ENCODE results near the gene OGG1.

OGG1 gene

GRCh38 chr3:9786209-9786739, 36.5 kb downstream of the OGG1 start:
- DNase-seq (ENCODE audit: low read depth): no peak

DNA sequence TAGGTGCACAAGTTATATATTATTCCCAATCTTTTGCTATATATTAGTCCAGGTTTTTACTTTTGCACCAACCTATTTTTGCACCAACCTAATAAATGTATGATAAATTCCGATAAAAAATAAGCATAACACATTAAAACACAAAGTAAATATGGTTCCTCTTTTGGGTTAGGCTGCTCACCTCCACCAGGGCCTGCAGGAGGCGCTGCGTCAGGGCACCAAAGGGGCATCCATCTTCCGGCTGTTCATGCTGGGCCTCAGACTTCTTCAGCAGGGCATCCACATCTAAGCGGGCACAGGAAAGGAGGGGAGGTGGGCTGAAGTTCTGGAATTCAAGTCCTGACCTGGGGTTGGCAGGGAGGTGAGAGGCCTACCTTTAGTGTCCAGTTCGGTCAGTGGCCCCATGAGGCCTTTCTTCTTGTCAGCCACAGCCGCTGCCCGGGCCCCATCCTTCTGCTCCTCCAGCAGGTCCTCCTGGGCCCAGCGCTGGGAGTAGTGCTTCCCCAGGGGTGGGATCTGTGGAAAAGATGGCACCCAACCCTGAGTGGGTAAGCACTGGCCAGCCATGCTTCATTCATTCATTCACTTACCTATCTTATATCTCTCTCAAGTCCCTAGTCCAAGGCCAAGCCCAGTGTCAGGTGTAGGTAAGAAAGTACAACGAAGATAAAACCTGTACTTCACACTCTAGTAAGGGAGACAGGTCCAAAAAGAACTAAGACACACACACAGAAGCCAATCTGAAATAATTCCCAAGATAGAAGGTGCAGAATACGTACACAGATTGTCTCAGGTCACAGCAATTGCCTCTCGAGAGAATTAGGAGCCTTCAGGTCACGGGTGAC, 37.3 kb downstream of the OGG1 start:
- DNase-seq (ENCODE audit: low read depth): no peak

DNA sequence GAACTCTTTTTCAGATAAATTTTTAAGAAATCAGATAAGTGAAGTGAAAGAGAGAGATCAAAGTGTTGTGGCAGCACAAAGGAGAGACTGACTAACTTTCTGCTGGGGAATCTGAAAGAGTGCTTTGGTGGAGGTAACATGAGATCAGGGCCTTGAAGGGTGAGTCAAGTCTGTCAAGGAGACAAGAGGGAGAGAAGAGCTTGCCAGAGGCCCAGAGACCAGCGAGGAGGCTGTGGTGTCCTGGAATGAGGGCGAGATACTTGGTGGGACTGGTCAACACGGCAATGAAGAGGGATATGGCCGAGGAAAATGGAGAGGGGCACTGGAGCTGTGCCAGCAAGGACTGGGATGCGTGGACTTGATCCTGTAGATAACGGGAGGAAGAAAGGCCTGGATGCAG, 38.0 kb downstream of the OGG1 start:
- DNase-seq (ENCODE audit: low read depth): no peak

DNA sequence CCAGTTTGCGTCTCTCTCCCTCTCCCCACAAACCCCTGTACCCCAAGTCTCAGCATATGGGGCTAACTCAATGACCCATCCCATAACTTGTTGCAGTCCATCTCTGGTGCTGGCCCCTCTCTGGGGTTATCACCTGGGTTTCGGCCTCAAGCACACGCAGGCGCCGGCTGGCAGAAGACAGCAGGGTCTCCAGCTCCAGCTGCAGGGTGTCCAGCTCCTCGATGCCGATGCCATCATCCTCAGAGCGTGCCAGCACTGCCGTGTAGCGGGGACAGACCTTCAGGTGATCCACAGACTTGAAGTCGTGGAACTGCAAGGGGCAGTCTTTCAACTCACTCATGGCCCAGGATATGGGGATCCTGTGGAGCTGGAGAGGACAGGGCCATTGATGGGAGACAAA, 41.4 kb downstream of the OGG1 start:
- no peak for DNase-seq (ENCODE audit: low read depth)

GRCh38 chr3:9791790-9792404, 42.1 kb downstream of the OGG1 start:
- no peak for DNase-seq (ENCODE audit: low read depth)

DNA sequence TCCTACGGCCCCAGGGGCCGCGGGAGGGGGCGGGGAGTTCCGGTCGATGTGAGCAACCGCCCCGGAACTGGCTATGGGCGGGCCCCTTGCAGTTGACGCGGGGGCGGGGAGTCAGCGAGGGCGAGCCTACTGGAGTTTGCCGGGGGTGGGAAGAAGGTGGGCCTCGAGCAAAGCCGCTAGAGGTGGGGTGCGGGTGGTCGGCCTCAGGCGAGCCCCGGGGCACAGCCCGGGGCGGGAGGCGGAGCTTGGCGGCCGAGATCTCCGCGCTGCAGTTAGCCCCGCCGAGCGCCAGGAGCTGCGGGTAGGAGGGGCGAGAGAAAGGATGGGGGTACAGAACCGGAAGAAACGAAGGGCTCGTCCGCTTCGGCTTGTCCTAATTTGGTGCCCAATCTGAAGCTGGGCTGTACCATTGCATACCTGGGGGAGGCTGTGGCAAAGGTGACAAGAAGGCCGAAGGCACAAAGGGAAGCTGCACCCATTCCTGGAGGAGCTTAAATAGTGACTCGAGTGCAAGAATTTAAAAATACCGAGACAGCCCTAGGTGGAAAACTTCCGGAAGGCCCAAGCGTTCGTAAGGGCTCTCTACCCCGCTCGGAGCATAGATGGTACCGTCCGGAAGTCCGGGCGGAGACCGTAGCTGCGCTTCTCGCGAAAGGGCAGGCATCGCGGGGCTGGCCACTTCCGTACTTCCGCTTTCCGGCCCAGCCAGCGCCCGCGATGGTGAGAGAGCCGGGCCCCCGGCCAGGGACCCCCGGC, 42.8 kb downstream of the OGG1 start, which contains the start of the genes ARPC4 and TADA3:
TSS of gene ARPC4 (plus strand) at position 678 of the 756 bp plus-strand sequence. CDS start at position 718, 40 bp downstream.
TSS of gene TADA3 (minus strand) at position 69 of the 756 bp plus-strand sequence. CDS start 1,007 bp downstream, outside the sequence.
- peak; percentile 87 for DNase-seq (ENCODE audit: low read depth)

DNA sequence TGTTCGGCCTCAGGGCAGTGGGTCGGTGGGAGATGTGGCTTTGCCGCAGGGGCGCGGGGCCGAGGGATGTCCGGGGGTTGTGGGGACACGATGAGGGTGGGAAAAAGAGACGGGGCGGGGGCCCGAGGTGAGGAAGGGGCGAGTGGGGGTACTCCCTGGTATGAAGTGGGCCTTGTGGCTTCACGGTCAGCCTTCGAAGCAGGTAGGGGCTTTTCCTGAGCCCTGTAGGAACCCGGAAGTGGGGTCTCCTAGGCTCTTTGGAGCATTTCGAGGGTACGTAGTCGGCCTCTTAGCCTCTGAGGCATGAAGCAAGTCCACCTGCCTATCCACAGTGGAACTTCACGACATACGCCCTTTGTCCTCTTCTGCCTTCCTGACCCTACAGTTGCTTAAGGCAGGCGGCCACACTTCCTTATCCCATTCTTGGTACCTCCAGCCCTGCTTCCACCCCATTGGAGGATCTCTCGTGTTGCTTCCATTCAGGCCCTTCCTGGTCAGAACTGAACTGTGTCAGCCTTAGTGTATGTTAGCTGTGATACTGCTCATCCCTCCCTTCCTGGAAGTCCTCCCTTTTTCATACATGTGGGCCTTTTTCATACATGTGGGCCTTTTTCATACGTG, 43.5 kb downstream of the OGG1 start:
- DNase-seq (ENCODE audit: low read depth): no peak

DNA sequence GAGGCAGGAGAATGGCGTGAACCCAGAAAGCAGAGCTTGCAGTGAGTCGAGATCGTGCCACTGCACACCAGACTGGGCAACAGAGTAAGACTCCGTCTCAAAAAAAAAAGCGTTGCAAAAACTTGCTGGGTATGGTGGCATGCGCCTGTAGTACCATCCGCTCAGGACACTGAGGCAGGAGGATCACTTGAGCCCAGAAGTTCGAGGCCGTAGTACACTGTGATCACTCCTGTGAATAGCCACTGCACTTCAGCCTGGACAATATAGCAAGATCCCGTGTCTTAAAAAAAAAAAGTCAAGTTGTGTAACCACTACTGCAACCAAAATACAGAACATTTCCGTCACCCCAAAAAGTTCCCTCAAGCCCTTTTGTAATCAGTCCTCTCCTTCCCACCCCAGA, 44.6 kb downstream of the OGG1 start:
- no peak for DNase-seq (ENCODE audit: low read depth)

DNA sequence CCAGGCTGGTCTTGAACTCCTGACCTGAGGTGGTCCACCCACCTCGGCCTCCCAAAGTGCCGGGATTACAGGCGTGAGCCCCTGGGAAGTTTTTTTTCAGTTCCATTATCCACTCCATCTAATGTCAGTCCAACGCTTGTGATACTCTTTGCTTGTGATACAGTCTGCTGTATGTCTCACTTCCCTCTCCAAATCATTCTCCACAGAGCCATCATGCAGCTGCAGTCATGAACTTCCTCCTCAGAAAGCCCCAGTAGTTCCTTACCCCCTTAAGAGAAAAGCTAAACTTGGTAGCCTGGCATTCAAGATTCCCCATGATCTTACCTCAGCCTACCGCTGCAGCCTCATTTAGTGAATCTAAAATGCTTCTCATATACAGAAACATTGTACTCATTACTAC, 45.5 kb downstream of the OGG1 start:
- no peak for DNase-seq (ENCODE audit: low read depth)

DNA sequence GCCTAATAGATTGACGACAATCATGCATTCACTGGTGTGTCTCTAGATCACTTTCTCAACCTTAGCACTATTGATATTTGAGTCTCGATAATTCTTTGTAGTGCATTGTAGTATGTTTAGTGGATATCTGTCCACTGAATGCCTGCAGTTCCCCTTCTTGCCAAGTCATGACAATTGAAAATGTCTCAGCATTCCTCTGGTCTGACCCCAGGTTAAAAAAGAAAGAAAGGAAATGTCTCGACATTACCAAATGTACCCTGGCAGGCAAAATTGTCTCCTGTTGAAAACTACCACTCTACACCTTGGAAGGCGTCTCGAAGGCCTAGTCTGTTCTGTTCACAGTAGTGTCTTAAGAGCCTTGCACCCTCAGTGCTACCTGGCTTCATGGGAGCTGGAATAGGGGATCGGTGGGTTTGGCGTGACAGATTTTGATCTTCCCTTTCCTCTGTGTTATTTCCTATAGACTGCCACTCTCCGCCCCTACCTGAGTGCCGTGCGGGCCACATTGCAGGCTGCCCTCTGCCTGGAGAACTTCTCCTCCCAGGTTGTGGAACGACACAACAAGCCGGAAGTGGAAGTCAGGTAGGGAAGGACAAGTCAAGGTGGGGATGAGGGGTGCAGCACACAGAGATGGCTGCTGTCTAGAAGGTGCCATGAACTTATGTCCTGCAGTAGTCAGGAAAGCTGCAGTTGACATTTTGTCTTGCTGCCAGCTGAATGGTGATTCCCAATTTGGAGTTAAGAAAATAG, 47.6 kb downstream of the OGG1 start:
- no peak for DNase-seq (ENCODE audit: low read depth)

GRCh38 chr3:9800529-9800928, 50.8 kb downstream of the OGG1 start:
- DNase-seq (ENCODE audit: low read depth): no peak

GRCh38 chr3:9803494-9803893, 53.7 kb downstream of the OGG1 start:
- DNase-seq (ENCODE audit: low read depth): no peak

- DNase-seq (ENCODE audit: low read depth): no peak
These were observed 55.2 kb downstream of the OGG1 start for GRCh38 chr3:9804996-9805395.

DNA sequence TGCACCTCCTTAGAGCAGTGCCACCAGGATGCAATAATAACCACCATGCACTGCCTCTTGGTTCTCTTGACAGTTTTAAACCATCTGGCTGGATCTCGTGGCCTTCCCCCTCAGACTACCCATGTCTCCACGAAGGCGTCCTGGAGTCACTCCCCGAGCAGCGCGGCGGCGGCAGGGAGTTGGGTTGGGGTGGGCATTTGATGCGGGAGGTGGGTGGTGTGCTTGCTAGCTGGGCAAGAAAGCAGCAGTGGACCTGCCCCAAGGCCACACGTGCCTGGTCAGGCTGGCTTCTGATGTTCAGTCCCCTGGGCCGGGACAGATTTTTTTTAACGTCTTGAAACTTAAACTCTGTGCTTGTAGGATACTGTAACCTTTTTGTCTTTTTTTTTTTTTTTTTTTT, 56.4 kb downstream of the OGG1 start:
- no peak for DNase-seq (ENCODE audit: low read depth)
